Superior temporal gyrus (tissue), 1 donor: ENCODE results near the gene PEX14.

ENCODE experiments used
- DNase-seq: peaks from one replicate; pipeline ENCODE4 v3.0.0-alpha.2; 2016; ENCODE audit errors: extremely low spot score

Gene PEX14

DNA sequence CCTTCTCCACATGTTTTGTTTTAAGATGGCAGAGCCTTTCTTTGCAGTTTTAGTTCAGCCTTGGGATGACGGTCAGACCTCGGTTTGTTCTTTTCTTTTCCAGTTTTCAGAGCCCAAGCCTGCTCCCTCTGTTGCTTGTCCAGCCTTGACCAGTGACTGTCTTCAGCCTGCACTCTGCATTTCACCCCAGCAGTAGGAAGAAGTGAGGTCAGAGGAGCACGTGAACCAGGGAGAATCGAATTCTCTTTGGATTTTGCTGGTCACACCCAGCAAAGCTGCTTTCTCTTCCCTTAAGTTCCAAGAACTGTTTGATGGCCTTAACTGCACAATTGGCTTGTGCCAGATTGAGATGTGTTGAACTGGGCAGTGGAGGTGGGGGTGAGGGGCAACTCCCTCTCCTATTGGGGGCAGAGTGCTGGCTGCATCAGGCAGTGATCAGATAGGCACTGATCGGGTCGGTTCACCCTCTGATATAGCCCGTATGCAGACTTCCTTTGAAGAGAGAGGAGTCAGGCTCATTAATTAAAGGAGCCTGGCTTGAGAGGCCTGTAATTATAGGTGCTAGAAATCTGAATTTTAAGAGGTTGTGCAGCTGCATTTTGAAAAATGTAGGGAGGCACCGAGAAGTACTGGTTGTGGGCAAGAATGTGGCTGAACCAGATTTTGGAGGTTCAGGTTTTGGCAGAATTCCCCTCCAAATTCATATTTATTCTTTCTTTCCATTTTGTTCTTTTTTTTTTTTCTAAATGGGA is 42.4 kb downstream of the PEX14 start:
- DNase-seq = no peak

DNA sequence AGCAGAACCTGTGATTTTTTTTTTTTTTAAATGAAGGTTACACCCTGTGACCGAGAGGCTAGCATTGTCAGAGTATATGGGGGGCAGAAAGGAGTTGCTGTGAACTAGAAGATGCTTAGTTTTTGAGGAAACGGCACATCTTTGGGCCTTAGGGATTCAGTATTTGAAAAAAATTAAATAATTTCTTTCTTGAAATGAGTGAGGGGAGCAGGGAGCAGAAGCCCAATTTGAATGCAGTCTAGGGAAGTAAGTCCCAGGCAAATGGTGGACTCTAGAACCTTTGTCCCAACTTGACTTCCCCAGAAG is 42.9 kb downstream of the PEX14 start:
- no peak for DNase-seq

DNA sequence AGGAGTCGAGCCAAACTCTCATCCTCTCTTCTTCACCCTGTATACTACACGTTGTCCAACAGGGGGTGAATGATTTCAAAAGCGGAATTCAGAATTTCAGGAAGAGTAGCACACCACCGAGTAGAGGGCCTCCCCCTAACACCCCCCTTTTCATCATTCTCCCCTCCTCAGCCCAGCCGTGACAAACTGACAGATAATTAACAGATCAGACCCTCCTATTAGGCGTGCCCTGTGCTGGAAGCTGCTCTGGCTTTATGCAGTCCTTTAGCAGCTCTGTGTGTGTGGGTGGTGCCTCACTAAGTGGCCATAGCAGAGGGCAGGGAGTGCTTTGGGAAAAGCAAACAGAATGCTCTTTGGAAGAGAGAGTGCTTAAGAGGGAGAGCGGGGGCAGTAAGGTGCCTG is 44.3 kb downstream of the PEX14 start:
- no peak for DNase-seq

DNA sequence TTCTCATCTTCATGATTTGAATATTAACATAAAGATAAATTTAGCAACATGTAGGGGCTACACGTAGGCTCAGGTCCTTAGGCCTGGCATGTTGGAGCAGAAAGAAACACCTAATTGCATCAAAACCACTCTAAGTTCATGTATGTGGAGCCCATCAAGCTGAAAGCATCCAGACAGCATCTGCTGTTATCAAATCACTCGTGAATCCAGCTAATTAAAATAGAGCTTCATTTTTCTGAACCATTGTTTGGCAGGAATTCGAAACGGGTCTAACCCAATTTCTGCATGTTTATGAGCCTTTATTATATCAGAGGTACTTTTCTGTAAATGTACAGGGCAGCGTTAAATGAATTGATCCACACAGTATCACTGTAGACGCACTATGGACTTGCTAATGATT is 45.7 kb downstream of the PEX14 start:
- DNase-seq = no peak

DNA sequence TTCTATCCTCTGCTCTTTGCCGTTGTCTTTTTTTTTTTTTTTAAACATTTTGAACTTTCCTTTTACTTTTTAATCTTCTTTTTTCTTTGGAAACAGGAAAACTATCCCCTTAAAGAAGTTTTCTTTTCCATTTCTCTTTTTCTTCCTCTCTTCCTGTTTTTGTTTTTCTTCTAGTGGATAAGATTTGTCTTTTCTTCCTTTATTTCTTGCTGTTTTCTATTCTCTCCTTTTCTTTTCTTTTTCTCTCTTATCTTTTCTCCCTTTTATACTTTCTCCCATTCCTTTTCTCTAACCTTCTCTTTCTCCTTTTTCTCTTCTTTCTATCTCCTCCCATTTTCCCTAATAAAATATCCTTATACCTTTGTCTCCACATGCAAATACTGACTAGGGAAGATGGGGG is 46.2 kb downstream of the PEX14 start:
- DNase-seq = no peak

DNA sequence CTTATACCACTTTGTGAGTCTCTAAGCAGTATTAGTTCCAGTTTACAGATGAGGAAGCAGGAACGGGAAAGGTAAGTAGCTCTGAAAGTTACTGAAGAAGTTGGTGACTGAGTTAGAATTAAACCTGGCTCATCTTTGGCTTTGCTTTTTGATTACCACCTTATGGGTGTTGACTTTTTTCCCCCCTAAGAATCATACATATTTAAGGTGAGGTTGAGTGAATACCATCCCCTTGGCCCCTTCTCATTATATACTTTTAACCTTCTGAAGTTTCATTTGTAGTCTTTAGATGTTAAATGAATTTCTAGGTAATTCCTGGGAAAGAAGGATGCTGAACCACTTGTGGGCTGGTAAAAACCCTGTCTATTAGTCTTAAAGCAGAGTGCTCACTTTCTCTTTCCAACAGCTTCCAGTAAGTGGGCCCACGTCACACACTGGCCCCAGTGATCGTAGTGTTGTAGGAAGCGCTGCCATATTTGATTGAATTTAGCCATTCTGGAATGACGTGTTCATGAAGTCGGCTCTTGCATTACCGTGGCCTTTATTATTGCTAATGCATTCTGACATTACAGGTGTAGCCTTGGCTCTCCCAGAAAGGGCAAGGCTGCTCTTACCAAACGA is 46.9 kb downstream of the PEX14 start:
- no peak for DNase-seq

DNA sequence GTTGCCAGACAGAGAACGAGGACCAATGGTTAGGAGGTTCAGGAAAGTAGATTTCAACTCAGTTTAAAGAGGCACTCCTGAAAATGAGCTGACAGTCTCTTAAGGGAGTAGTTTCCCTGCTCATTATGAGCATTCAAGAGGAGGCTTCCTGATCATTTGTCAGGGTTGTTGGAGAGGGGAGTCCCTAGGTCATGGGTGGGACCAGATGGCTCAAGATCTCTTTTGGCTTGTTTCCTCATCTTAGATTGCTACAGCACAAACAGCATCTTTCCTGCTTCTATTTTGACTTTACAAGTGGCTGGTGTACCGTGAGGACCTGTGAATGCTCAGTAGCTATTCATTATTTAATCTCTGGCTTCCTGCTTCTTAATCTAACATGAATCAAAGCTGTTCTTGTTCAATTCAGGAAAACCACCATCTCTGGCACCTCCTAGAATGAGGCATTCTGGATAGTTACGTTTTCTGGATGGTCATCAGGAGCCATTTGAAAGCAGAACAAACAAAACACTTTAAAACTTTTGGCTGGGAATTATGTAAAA is 47.6 kb downstream of the PEX14 start:
- DNase-seq = no peak

DNA sequence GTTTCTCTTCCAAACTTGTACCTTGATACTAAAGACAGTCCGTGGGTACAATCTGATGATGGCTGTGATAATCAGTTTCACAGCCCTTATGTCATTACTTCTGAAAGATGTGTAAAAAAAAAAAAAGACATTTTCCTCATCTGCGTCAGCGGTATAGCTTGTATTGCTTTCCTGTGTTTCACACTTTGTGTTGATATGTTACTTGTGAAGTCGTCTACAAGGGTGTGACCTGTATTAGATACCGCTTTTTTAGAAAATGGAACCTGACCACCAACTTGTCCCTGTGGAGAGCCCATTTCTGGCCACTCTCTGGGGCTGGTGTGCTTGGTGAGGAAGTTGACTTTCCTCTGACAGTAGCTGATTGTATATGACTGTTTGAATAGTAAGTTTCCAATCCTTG is 50.5 kb downstream of the PEX14 start:
- no peak for DNase-seq

DNA sequence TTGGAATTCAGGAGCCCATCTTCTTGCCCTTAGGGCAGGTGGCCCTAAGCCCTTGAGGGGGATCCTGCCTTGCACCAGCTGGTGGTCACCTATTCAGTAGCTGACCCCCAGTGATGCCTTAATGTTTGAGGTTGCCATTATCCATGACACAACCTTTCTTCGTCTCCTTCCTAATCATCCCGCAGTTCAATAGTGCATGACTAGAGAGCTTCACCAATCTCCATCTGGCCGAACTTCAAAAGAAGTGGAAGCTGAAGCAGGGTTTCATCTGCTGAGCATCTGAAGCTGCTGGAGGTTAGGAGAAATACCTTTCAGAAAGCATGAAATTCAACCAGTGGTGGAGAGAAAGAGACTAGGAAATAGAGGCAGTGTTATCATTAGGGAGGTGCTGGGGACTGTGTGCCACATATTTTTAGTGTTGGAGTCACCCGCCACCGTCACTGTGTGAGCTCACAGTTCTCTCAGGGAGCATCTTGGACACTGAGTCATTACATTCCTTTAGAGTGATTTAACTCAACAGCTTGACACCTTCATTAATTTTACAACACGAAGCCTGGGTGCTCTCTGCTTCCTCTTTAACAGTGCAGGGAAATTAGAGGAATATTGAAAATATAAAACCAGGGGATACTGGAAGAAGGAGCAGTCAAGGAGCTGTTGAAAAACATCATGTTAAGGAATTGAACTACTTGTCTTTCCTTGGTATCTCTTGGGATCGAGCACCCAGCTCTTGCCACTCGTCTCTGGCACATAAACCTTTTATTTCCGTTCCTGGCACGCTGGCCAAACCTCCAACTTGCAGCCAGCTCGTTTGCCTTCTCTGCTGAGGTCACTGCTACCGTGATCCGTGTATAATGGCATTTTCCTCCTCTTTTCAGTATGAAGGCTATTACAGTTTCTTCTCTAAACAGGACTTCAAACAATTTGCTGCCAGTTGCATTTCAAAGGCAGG is 53.6 kb downstream of the PEX14 start:
- no peak for DNase-seq

DNA sequence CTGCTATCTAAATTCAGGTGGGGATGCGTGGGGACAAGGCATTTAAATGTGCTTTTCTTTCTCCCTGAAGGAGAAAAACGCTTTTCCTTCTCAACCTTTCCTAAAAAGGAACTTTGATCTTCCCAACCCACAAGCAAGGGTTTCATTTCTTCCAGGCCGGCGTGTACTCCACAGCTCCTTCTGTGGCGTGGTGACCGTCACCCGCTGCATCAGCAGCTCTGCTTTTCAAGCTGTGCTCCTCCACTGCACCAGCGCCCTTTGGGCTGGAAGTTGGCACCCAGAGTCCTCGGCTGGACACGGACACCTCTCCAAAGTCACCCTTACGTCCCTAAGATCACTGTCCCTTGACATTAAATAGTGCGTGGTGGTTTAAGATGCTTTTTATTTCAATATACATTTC is 54.3 kb downstream of the PEX14 start:
- DNase-seq = no peak

DNA sequence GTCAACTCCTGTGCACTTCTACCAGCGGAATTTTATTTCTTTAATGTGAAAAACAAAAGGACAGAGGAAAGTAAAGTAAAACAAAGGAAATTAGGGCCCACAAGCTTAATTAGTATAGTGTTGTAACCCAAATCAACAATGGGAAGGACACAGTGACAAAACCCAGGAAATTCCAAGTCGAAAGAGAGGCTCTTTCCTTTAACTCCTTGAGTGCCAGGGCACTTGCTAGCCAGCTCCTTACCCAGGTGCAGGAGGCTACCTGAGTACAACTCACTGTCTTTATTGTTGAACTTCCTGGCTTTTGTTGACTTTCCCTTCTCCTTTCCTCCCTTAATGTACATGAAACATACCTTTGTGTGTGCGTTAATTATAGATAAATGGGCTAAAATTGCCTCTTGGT is 55.0 kb downstream of the PEX14 start:
- DNase-seq = no peak

DNA sequence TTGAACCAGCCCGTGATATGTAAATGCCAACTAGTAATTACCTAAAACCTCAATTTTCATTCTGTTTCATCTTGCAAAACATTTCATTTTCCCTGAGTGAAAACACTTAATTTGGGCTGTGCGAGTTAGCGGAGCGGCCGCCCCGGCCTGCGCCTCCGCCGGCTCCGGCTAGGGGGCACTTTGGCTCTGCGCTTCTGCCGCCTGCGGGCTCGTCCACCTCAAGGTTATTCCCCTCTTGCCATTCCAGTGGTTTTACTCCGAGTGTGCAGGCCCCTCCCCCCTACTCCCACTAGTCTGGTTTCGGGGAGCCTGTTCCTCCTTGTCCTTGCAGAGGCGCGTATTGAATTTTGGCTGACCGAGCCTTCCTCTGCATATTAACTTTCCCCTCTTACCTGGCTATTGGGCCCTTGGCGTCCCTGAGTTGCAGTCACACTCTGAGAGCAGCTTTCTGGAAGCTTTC is 55.6 kb downstream of the PEX14 start:
- DNase-seq = no peak

DNA sequence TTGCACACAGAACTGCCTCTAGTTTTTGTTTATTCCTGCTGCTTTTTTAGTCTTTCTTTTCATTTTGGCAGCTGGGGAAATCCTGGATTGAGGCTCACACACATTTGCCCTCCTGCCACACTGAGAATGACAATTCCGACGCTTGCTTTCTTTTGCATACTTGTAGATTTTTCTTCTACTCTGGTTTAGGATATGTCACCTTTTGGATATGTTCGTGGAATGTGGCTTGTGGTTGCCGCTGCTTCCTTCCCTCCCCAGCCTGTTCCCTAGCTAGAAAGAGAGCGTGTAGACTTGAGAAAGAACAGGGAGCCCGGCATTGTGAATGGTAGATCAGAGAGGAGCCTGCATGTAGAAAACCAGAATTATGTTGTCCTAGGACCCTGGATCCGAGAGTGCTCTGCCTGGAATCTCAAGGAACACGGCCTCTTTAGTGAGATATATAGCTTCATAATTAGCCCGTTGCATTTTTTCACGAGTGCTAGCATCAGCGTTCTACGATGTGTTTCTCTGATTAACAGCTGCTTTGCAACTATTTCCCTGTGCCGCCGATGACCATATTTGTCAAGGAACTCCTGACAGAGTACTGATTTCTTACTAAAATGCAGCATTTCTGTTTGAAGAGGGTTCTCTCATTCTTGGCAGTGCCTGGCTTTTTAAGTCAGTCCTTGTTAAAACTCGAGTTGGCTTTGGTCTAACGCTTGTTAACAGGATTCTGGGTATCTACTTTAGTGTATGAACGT is 56.2 kb downstream of the PEX14 start:
- DNase-seq = no peak

DNA sequence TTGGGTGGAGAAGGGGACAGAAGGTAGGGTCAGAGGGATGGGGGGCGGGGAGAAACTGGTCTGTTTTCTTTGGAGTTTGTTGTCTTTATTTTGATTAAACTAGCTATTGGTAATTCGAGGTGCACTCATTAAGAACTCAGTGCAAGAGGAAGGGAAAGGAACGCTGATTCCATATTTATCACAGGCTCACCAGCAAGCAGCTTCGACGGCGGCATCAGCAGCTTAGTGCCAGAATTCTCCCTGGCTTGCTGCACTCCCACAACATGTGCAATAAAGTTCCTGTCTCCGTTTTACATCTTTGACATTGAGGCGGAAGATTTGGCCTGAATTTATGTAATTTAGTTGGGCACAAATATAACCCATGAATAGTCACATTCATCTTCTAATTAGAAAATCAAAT is 57.6 kb downstream of the PEX14 start:
- no peak for DNase-seq

DNA sequence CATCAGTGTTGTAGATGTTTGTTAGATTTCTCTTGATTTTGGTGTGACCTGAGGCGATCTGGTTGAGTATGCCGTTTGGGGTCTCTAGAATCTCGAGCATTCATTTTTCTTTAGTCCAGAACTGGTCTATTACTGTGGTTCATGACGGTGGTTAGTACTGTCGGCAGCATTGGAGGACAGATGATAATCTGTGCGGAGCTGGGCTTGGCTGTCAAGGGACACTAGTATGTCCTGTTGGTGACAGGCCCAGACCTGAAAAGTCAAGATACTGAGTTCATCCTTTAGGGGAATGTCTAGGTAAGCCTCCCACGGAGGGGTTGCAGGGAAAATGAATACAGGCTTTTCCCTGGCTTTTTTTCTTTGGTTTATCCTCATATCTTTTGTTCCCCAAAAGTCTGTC is 59.8 kb downstream of the PEX14 start:
- no peak for DNase-seq

DNA sequence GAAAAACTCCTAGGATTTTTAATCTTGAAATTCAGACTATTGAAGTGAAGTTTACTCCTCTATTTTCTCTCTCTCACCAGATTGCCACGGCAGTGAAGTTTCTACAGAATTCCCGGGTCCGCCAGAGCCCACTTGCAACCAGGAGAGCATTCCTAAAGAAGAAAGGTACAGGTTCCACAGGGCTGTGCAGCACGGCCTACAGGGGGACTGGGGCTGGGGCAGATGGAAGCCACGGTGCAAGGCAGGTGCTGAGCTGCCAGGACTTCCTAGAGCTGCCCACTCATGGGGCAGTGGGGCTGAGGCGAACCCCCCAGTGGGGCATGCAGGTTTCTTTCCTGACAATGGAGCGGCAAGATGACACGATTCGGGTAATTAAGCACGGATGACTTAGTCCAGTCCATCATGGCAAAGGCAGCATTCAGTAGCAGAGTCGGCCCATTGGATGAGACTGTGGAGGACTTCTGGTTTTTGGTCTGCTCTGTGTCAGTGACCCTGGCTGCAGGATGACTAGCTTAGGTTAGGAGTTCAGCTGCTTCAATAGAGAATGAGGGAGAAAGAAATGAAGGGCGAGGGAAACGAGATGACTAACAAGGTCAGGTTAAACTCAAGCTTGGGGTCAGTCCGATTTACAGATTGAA is 61.5 kb downstream of the PEX14 start:
- no peak for DNase-seq

DNA sequence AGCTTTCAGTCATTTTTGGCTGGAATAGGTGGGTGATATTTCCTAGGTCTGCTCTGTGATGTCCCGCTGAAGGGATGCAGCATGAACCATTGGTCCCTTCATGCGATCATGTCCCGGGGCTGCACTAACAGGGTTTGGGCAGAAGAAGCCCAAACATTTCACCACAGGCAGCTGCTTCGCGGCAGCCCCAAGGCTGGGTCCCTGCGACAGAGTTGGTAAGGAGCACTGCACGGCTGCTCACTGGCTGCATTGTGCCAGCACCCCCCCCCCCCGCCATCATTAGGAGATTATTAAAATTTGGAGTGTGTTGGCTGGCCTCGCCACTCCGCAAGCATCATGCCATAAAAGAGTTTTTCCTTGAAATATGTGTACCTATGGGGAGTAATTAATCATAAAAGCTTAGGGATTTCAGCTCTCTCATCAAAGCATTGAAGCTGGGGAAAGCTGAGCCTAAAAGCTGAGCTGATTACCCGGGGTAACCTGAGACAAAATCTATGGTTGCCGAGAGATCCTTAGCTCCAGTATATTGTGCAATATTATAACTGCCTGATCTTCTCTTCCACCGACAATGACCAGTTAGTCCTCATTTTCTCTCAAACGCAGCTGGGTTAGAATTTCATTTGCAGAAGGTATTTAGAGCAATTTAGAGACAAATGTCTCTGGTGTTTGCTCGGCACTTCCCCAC is 62.5 kb downstream of the PEX14 start:
- DNase-seq = no peak

DNA sequence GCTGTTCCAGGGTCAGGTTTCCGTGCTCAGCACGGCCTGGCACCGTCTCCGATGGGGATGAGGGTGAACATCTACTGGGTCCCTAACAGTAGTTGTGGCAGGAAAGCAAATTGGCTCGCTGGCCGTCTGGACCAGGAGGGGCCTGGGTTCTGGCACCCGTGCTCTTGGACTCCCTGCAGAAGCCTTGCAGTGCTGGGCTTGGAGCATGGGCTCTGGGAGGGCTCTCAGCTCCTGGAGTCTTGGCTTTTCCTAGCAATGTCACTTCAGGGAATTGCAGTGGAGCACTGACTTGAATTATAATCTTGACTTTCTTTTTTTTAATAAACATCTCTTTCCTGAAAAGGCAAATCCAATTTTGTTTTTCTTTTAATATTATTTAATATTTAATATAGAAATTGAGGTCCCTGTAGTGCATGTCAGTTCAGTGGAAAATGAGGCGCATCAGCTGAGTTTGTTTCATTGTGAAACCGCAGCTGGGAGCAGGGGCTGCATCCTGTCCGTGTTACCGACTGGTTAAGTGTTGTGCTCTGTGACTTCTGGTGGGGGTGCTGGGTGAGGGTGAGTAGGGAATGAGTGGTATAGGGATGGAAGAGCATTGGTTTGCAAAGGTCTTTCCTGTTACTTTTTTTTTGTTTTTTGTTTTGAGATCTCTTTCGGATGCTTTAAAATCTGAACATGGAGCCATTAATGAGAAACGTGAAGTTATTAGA is 64.1 kb downstream of the PEX14 start:
- no peak for DNase-seq

DNA sequence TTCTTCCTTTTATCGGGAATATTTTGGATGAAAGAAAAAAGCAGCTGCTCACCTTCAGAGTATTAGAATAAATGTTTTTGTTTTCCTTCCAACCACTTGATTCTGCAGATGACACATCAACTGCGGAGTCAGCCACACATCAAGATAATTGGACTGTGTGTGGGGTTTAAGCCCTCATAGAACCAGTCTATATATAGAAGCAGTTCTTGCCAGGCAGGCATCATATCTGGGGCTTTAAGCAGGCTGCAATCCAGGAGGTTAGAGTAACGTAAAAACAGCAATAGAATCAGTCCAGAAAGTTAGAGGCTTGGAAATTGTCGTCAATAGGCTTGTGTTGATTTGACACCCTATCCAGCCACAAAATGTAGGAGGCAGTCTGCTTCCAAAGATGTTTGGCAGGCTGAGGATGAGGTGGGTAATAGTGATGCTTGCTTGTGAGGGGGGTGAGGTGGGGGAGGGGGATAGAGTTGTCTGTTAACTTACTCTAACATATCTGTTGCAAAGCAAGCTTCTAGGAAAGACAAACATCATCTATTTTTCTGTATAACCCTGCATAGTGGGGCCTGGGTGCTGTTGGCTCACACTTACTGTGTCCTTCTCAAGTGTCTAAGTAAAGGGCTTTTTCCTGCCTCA is 64.8 kb downstream of the PEX14 start:
- no peak for DNase-seq
